Endothelial cell of umbilical vein (primary cell): ENCODE measurements around the gene LIMCH1. TPM values are rescaled to one million over a fixed set of nuclear protein-coding genes. Genes with fewer than 3 reads are reported as not detected.

Experiments
- BruUV-seq: library from RNA; stranded (reverse); fragments of 400-500 nt; replicated peaks from 2 replicates; lab custom pipeline; 2021; lab: Mats Ljungman, UMichigan
- CTCF ChIA-PET: fragments of 300-600, 350-600 bp; sonication (Branson Sonifier 250); formaldehyde crosslinking; loops from one replicate; lab custom pipeline; 2021; ENCODE audit warnings: antibody characterized with exemption, inconsistent platforms; lab: Charles Lee
- POLR2A ChIA-PET: fragments of 300-600, 350-600 bp; sonication (Branson Sonifier 250); formaldehyde crosslinking; loops from one replicate; lab custom pipeline; 2021; ENCODE audit warnings: antibody characterized with exemption, inconsistent platforms; lab: Charles Lee
- DNase-seq: peaks from one replicate; pipeline ENCODE4 v3.0.0-alpha.2; 2011; ENCODE audit warnings: low read depth, low spot score
- FAIRE-seq: peaks from 2 replicates; lab custom pipeline; 2011; peaks lifted over from hg19 to GRCh38; lab: Jason Lieb, UNC
- H2AFZ ChIP-seq: 2 replicates; pipeline ENCODE4 v1.6.0; 2012; ENCODE audit warnings: low read depth, low read length, control low read depth, inconsistent platforms
- H3K27ac ChIP-seq: 2 replicates; pipeline ENCODE4 v1.5.1; 2011; ENCODE audit warnings: low read depth, mild to moderate bottlenecking, control low read depth, low read length, moderate library complexity; ENCODE audit not compliant: insufficient read depth
- H3K27me3 ChIP-seq, 2 experiments: 2 replicates each; pipeline versions ENCODE4 v1.6.0 to v1.6.1; 2011; ENCODE audit warnings: low read length in 2 of 2, mixed read lengths in 1 of 2; ENCODE audit not compliant: control insufficient read depth in 2 of 2, insufficient read depth in 2 of 2
- H3K36me3 ChIP-seq, 2 experiments: 2 replicates in 1 of 2; 3 replicates in 1 of 2; pipeline ENCODE4 v1.5.1; 2011; ENCODE audit warnings: low read length in 2 of 2, mild to moderate bottlenecking in 1 of 2, moderate library complexity in 1 of 2; ENCODE audit not compliant: control insufficient read depth in 2 of 2, insufficient read depth in 2 of 2; ENCODE audit errors: extremely low read depth in 1 of 2
- H3K4me1 ChIP-seq: 3 replicates; pipeline ENCODE4 v1.5.1; 2011; ENCODE audit warnings: mild to moderate bottlenecking, low read length; ENCODE audit not compliant: control insufficient read depth, insufficient read depth; ENCODE audit errors: extremely low read depth
- H3K4me2 ChIP-seq: 2 replicates; pipeline ENCODE4 v1.6.1; 2011; ENCODE audit warnings: low read length, control low read depth, mixed read lengths; ENCODE audit not compliant: insufficient read depth
- H3K4me3 ChIP-seq, 3 experiments: fragments of 200-600 bp in 1 of 3; sonication (generic), shearing (Covaris generic) in 1 of 3; replicated peaks in 1 of 3; 2 replicates each; pipeline ENCODE4 v1.5.1; 2011 to 2016; ENCODE audit warnings: control low read depth in 3 of 3, low read length in 3 of 3, mild to moderate bottlenecking in 2 of 3, inconsistent platforms in 1 of 3, low read depth in 1 of 3, moderate library complexity in 1 of 3; ENCODE audit not compliant: insufficient read depth in 1 of 3
- H3K79me2 ChIP-seq: 2 replicates; pipeline ENCODE4 v1.6.0; 2012; ENCODE audit warnings: low read length, inconsistent platforms; ENCODE audit not compliant: control insufficient read depth, insufficient read depth
- H3K9ac ChIP-seq: replicated peaks from 2 replicates; pipeline ENCODE3; 2011; ENCODE audit warnings: low read length, control low read depth; ENCODE audit not compliant: insufficient read depth; ENCODE audit errors: extremely low read depth
- H3K9me1 ChIP-seq: replicated peaks from 3 replicates; pipeline ENCODE4 v1.6.0; 2011; ENCODE audit warnings: mild to moderate bottlenecking, low read length; ENCODE audit not compliant: control insufficient read depth, insufficient read depth; ENCODE audit errors: extremely low read depth
- H3K9me3 ChIP-seq: replicated peaks from 2 replicates; pipeline ENCODE4 v1.5.1; 2012; ENCODE audit warnings: low read length, inconsistent platforms; ENCODE audit not compliant: control insufficient read depth, insufficient read depth
- H4K20me1 ChIP-seq: replicated peaks from 2 replicates; pipeline ENCODE3; 2011; ENCODE audit warnings: mild to moderate bottlenecking, low read length; ENCODE audit not compliant: control insufficient read depth, insufficient read depth; ENCODE audit errors: extremely low read depth
- EZH2 ChIP-seq: IDR thresholded peaks from 2 replicates; pipeline ENCODE4 v1.6.1; 2012; ENCODE audit warnings: borderline replicate concordance, low read depth, mild to moderate bottlenecking, moderate library complexity, low read length, inconsistent platforms; ENCODE audit not compliant: severe bottlenecking
- FOS ChIP-seq: IDR thresholded peaks from 2 replicates; pipeline ENCODE4 v1.6.1; 2011; ENCODE audit warnings: mild to moderate bottlenecking, low read length, moderate library complexity, borderline replicate concordance; ENCODE audit not compliant: insufficient read depth
- GATA2 ChIP-seq: IDR thresholded peaks from 2 replicates; pipeline ENCODE4 v1.7.0; 2011; ENCODE audit warnings: low read depth, mild to moderate bottlenecking, moderate library complexity, mixed read lengths, low read length; ENCODE audit not compliant: insufficient read length, insufficient read depth
- JUN ChIP-seq: IDR thresholded peaks from 2 replicates; pipeline ENCODE4 v1.6.1; 2011; ENCODE audit warnings: borderline replicate concordance, low read depth; ENCODE audit not compliant: insufficient read length, insufficient read depth
- MYC ChIP-seq: IDR thresholded peaks from one replicate; pipeline ENCODE4 v1.6.1; 2011; ENCODE audit warnings: mild to moderate bottlenecking, low read depth, low read length
- POLR2A ChIP-seq: IDR thresholded peaks from 2 replicates; pipeline ENCODE4 v1.6.1; 2012; ENCODE audit warnings: low read depth, mild to moderate bottlenecking, control low read depth, low read length
- POLR2AphosphoS5 ChIP-seq: IDR thresholded peaks from 2 replicates; pipeline ENCODE4 v1.6.1; 2012; ENCODE audit warnings: low read depth, mild to moderate bottlenecking, control low read depth, low read length, moderate library complexity; ENCODE audit not compliant: insufficient read depth
- dilution Hi-C: fragments of 300-500 bp; cut with MboI; formaldehyde crosslinking; loops from one replicate; pipeline ENCODE4 v1.15.0; 2019; ENCODE audit warnings: low sequenced_read_pairs; ENCODE audit not compliant: extremely low pct_ligation_motif_present
- intact Hi-C: fragments of 100-400 bp; cut with micrococcal nuclease; formaldehyde crosslinking; loops from one replicate; pipeline ENCODE4 v1.10.0; 2022
- polyA plus RNA-seq, 4 experiments: library from polyadenylated mRNA; depleted of rRNA in 3 of 4; stranded (reverse) in 3 of 4; unstranded in 1 of 4; fragments of >200 nt; gene quantifications; 2 replicates each; pipeline versions ENCODE4 v1.2.1 to v1.2.3, GENCODE V29; 2011 to 2012; ENCODE audit warnings: missing spikeins in 1 of 4
- total RNA-seq: library from RNA; stranded (reverse); gene quantifications from 2 replicates; pipeline ENCODE4 v1.2.3, GENCODE V29; 2021
- TF ChIP-seq, protein P1 (sequence below): IDR thresholded peaks from 2 replicates; pipeline ENCODE4 v1.6.1; 2011; ENCODE audit not compliant: insufficient read depth, insufficient read length
- TF ChIP-seq, protein P2 (sequence below), 2 donors: IDR thresholded peaks; 1 replicate in 1 of 2; 2 replicates in 1 of 2; pipeline ENCODE4 v1.5.1; 2011; ENCODE audit warnings: low read length in 2 of 2, mild to moderate bottlenecking in 2 of 2, moderate library complexity in 2 of 2, control low read depth in 1 of 2, inconsistent platforms in 1 of 2, low read depth in 1 of 2; ENCODE audit not compliant: insufficient read depth in 1 of 2; ENCODE audit errors: extremely low read depth in 1 of 2

The LIMCH1 gene
- total and polyA plus RNA-seq, 2 donors (not counting 3 experiments of a cell fraction or from before 2014, with no cell fraction given): 14.3 to 32.8 TPM

DNA sequence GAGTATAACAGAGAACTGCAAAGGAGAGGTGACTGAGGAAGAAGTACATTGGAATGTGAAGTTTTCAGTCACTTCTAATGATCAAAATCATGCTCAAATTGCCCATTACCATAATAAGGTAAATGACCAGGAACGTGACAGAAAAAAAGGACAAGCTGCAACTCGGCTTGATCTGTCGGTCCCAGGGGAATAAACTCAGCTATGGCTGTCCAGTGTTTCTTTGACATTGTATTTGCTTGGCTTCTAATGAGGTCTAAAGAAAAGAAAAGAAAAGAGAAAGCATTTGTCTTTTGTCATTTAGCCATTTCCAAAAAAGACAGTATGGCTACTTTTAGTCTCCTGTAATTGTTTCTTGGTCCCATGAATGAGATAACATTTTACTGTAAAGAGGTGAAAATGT is 185.3 kb downstream of the LIMCH1 start:
- peaks cover 0 to 2% of the 10 kb centered on the region in 2 experiments for H3K27me3 ChIP-seq
- no peak overlapping the region for H3K9ac ChIP-seq
- H2AFZ ChIP-seq: no peak overlapping the region
- ChIA-PET POLR2A (no interaction called here), CTCF (no interaction called here)
- no peaks in the 10 kb centered on the region for H4K20me1 ChIP-seq
- DNase-seq (no peak), FAIRE-seq (no peak)
- H3K9me3 ChIP-seq: no peaks in the 10 kb centered on the region
- TF ChIP-seq GATA2: no peak
- no peak for TF ChIP-seq EZH2
- no peak for TF ChIP-seq POLR2AphosphoS5
- no peak for TF ChIP-seq MYC
- TF ChIP-seq, protein P1, sequence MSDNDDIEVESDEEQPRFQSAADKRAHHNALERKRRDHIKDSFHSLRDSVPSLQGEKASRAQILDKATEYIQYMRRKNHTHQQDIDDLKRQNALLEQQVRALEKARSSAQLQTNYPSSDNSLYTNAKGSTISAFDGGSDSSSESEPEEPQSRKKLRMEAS: no peak
- no peak for TF ChIP-seq FOS
- no peak for TF ChIP-seq POLR2A
- no peak for TF ChIP-seq JUN
- TF ChIP-seq, protein P2, sequence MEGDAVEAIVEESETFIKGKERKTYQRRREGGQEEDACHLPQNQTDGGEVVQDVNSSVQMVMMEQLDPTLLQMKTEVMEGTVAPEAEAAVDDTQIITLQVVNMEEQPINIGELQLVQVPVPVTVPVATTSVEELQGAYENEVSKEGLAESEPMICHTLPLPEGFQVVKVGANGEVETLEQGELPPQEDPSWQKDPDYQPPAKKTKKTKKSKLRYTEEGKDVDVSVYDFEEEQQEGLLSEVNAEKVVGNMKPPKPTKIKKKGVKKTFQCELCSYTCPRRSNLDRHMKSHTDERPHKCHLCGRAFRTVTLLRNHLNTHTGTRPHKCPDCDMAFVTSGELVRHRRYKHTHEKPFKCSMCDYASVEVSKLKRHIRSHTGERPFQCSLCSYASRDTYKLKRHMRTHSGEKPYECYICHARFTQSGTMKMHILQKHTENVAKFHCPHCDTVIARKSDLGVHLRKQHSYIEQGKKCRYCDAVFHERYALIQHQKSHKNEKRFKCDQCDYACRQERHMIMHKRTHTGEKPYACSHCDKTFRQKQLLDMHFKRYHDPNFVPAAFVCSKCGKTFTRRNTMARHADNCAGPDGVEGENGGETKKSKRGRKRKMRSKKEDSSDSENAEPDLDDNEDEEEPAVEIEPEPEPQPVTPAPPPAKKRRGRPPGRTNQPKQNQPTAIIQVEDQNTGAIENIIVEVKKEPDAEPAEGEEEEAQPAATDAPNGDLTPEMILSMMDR (IDR thresholded peaks at IDR 0.05; ENCODE audit: extremely low read depth in 1 of 2, insufficient read depth in 1 of 2, low read depth in 1 of 2, low read length in 2 of 2): no peak
- no peaks in the 10 kb centered on the region for H3K9me1 ChIP-seq
- H3K79me2 ChIP-seq: no peaks in the 10 kb centered on the region
- H3K4me3 ChIP-seq: no peak overlapping the region
- no peak overlapping the region for H3K27ac ChIP-seq
- BruUV-seq: no TSS peak
- H3K36me3 ChIP-seq: no peaks in the 10 kb centered on the region
- intact Hi-C loops: no loop called here
- no peaks in the 10 kb centered on the region for H3K4me1 ChIP-seq
- H3K4me2 ChIP-seq: no peak overlapping the region
- dilution Hi-C loops: no loop called here
